Hypothalamus (tissue), 51 donors: Measurements from ENCODE around the gene TSPEAR.

Experiments
- DNase-seq, 51 donors: peaks; one replicate each; lab custom pipeline; 2025; lab: John Stamatoyannopoulos, UW

The TSPEAR gene

GRCh38 chr21:44535963-44536362 lies 175.4 kb downstream of the TSPEAR start:
- DNase-seq, result no peak

- no peak for DNase-seq
These were observed 176.7 kb downstream of the TSPEAR start for GRCh38 chr21:44534688-44535087.

- DNase-seq, result no peak
These were observed 177.3 kb downstream of the TSPEAR start for GRCh38 chr21:44533891-44534627.

- DNase-seq, result no peak
These were observed 178.1 kb downstream of the TSPEAR start for GRCh38 chr21:44533121-44533890.

GRCh38 chr21:44532712-44533111 lies 178.7 kb downstream of the TSPEAR start:
- no peak for DNase-seq

DNA sequence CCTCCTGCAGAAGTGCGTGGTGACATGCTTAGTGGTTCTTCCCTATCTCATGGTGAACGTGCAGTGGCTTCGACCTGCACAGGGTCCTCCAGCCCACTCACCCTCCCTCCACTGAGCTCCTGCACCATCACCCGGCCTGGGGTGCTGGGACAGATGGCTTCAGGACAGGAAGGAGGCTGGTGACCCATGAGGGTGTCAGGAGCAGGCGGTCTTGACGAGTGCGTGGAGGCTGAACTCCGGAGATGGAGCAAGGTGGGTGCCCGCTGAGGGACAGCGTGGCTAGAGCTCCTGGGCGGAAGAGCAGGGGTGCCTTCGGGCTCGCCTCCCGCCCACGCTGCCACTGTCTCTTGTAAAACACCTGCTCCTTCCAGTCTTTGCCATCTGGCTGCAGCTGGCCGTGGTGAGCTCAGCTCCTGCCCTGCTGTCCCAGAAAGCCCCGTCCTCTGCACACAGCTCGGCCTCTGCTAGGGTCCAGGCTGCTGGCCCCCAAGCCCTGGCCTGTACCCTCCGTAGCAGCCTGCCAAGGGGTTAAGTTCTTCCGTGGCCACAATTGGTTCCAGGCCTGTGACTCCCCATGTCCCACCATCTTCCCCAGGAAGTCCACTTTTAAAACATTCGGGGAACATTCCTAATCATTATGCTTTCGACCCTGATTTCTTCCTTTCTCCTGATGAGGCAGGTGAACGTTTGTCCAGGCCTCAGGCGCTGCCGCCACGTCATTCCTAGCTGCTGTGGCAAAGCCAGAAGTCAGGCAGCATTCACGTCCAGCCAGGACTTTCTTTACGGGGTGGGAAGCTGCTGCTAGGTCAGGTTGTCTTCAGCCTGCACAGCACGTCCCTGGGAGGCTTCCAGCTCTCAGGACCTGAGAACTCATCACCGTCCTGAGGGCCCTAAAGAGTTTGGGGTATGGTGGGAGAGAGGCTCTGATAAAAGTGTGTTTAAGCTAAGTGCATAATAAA lies 179.5 kb downstream of the TSPEAR start:
- DNase-seq, result no peak

GRCh38 chr21:44530903-44531605 lies 180.3 kb downstream of the TSPEAR start:
- DNase-seq, result no peak

DNA sequence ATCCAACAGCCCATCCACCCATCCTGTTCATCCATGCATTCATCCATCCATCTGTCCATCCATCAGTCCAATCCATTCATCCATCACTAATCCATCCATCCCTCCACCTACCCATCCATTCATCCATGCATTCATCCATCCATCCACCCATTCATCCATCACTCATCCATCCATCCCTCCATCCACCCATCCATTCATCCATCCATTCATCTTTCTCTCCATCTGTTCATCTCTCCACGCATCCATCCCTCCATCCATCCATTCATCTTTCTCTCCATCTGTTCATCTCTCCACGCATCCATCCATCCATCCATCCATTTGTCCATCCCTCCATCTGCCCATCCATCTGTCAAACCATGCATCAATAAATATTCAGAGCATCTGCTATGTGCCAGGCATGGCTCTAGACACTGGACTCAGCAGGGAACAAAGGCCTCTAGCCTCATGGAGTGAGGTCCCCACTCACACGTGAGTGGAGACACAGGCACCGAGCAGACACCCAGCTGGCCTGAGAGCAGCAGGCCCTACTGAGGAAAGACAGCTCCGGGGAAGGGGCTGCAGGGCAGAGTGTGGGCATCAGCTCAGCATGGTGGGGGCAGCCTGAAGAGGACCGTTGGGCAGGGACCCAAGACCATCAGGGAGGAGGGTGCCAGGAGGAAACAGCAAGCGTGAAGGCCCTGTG lies 181.0 kb downstream of the TSPEAR start:
- DNase-seq, result no peak

DNA sequence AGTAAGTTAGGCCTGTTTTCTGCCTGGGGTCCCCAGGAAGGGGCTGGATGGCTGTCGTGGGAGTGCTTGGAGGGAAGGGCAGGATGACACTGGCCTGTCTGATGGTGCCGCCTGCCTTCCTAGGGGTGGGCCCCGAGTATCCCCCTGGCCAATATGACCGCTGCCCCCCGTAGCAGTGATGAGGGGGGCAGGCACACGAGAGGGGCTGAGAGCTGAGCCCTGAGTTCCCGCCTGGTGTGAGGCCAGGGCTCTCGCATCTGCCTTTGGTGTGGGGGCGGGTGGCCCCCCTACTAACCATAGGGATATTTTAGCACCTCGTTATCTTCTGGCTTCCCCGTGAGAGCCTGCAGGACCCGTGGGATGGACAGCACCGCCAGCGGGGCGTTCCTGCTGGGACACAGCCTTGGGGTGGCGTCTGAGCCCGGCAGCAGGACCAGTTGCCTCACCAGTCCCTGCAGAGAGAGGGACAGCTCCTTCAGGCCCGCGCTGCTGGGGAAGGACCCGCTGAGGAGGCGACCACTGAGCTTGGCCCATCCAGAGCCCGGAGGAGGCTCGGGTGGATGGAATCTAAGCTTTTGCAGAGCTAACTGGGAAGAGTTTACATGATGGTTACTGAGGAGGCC lies 181.8 kb downstream of the TSPEAR start:
- no peak for DNase-seq

- DNase-seq, result no peak
These were observed 182.4 kb downstream of the TSPEAR start for GRCh38 chr21:44529011-44529421.

- DNase-seq, result no peak
These were observed 182.8 kb downstream of the TSPEAR start for GRCh38 chr21:44528634-44528995.

DNA sequence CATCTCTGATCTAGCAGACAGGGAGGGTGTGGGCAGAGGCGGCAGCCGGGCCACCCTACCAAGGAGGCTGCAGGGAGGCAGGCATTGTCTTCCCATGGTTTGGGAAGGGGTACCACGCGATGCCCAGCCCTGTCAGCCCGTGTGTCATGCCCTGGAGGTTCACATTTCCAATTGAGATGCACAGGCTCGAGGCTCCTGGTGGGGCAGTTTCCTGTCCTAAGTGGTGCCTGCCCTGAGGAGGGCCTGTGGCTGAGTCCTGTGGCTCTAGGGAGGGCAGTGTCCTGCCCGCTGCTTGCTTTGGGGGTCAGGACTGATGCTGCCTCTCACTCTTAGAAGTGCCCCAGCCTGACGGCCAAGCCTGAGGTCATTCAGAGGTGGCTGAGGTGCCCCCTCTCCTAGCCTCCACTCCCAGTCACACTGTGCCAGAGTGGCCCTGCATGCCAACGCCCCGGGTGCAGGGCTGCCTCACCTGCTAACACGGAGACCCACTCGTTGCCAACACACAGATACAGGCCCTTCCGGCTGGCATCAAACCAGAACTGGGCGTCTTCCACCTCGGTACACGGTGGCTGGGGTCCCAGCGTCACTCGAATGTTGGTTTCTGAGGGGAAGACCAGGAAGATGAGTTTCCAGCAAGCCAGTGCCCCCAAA lies 183.3 kb downstream of the TSPEAR start:
- DNase-seq, result no peak

GRCh38 chr21:44527156-44527982 lies 184.0 kb downstream of the TSPEAR start:
- DNase-seq, result no peak

DNA sequence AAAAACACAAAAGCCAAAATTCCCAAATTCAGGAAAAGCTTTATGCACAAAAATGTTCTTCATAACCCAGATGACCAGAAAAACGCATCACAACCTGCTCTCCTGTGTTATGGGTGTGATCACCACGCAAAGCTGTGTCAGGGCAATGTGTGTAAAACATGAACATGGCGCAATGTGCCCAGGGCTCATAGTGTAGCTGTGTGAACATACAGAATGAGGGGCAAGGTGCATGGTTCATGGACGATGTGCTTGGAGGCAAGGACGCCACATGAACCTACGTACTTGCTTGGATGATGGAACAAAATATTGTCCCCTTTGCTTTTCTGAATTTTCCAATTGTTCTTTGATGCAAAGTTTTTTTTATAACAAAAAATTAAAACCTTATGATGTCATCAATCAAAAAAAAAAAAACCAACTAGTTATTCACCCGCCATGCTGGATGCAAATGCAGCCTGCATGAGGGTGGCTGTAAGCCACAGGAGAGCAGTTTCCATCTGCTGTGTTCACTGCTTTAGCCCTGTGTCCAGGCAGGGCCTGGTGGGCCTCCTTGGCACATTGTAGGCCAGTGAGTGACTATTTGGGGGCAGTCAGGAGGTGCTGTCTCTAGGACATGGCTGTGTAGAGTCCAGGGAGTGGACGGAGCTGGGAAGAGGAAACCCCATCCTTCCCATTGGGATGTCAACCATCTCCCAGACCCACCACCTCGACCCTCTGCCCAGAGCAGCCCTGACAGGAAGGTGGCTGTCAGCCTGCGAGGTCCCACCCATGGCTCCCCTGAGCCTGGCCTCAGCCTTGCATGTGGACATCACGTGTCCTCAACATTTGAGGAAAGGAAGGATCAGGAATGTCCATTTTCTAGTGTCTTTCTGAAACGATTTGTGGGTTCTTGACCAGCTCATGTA lies 185.0 kb downstream of the TSPEAR start:
- DNase-seq, result no peak

DNA sequence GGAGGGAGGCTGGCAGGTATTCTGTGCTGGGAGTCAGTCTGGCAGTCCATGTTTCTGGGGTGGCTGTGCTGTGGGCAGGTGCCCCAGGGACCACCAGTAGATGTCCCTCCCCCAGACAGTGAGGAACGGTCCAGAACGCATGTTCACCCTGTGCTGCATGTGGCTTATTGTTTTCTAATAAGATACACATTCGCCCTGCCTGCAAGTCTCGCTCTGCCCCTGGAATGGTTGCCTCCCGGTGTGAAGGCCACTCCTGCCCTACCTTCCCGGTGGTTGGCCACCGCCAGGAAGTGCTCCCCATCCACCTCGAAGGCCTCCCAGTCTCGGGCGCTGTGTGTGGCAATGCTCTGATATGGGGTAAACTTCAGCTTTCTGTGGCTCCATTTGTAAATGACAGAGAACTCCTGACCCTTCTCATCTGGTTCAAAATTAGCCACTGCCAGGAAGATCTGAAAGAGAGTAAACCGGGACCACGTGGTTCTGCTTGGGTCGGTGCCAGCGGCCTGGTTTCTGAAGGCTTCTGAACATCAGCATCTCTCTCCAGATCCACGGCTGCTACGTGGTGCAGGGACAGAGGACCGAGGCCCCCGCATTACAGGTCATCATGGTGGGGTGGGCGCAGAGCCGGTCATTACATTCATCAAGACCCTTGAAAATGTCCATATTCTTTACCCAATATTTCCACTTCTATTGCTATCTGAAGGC lies 185.8 kb downstream of the TSPEAR start:
- DNase-seq, result no peak
